HG03039 (cell line): Measurements from ENCODE around the gene CD99.
"Not testable (repeated sequence)": the region's sequence is repeated elsewhere in the genome, so short reads cannot be mapped to it uniquely, and the experiment has no call there.

Source experiments
- ATAC-seq: cut with Tn5 transposase; IDR thresholded peaks from one replicate; pipeline ENCODE4 v1.9.1; 2021; ENCODE audit warnings: mild to moderate bottlenecking, moderate library complexity; ENCODE audit not compliant: unreplicated experiment

Gene CD99

GRCh38 chrX:2766906-2767305, 75.8 kb downstream of the CD99 start:
- no peak for ATAC-seq

- ATAC-seq: no peak
Measured at GRCh38 chrX:2767631-2768455, 76.7 kb downstream of the CD99 start.

- ATAC-seq: no peak
Measured at GRCh38 chrX:2769615-2770014, 78.5 kb downstream of the CD99 start.

GRCh38 chrX:2773166-2774055, 82.3 kb downstream of the CD99 start:
- not testable (repeated sequence) for ATAC-seq

GRCh38 chrX:2774057-2774456, 83.0 kb downstream of the CD99 start:
- no peak for ATAC-seq

GRCh38 chrX:2774776-2775175, 83.7 kb downstream of the CD99 start:
- no peak for ATAC-seq

- ATAC-seq: not testable (repeated sequence)
Measured at GRCh38 chrX:2780472-2781225, 89.6 kb downstream of the CD99 start.

- no peak for ATAC-seq
Measured at GRCh38 chrX:2781226-2781571, 90.1 kb downstream of the CD99 start.

- ATAC-seq: no peak
Measured at GRCh38 chrX:2781698-2782097, 90.6 kb downstream of the CD99 start.

GRCh38 chrX:2782171-2782570, 91.1 kb downstream of the CD99 start:
- ATAC-seq: no peak

GRCh38 chrX:2782778-2783177, 91.7 kb downstream of the CD99 start:
- ATAC-seq: no peak

- no peak for ATAC-seq
Measured at GRCh38 chrX:2784026-2784425, 92.9 kb downstream of the CD99 start.

GRCh38 chrX:2785538-2785937, 94.4 kb downstream of the CD99 start:
- ATAC-seq: no peak

- ATAC-seq: no peak
Measured at GRCh38 chrX:2788980-2789379, 97.9 kb downstream of the CD99 start.

- no peak for ATAC-seq
Measured at GRCh38 chrX:2789569-2789968, 98.5 kb downstream of the CD99 start.
